K562 (cell line): ENCODE results near the gene JMY. TPM values are rescaled to one million over a fixed set of nuclear protein-coding genes. Genes with fewer than 3 reads are reported as not detected.
A peak's percentile ranks its signal among the peaks of the same experiment; 100 is the strongest.

Experiments used
- ATAC-seq: fragments of 200-7000 bp; cut with Tn5 transposase; 3 replicates; pipeline ENCODE4 v1.9.1; 2020; ENCODE audit warnings: moderate library complexity
- BruUV-seq: library from RNA; stranded (reverse); fragments of 400-500 nt; replicated peaks from 2 replicates; lab custom pipeline; 2021; lab: Mats Ljungman, UMichigan
- CTCF ChIA-PET: fragments of 300-600 bp; formaldehyde crosslinking; extraction: SDS; loops from one replicate; lab custom pipeline; 2021; ENCODE audit warnings: low intra/inter-chr PET ratio; lab: Yijun Ruan, JAX
- POLR2A ChIA-PET: fragments of 300-600, 350-650 bp; sonication (Branson Sonifier 250); formaldehyde crosslinking; extraction: SDS; loops from one replicate; lab custom pipeline; 2021; ENCODE audit warnings: antibody characterized with exemption, inconsistent platforms; lab: Yijun Ruan, JAX
- DNase-seq, 4 experiments: peaks; one replicate each; pipeline versions ENCODE4 v3.0.0 to v3.0.0-alpha.2; 2011 to 2018; ENCODE audit warnings: low spot score in 3 of 4, mixed read lengths in 3 of 4; ENCODE audit errors: extremely low read depth in 1 of 4
- FAIRE-seq: peaks from 2 replicates; lab custom pipeline; 2011; peaks lifted over from hg19 to GRCh38; lab: Jason Lieb, UNC
- H2AFZ ChIP-seq: 2 replicates; pipeline ENCODE4 v1.6.0; 2011; ENCODE audit warnings: low read depth, low read length, control low read depth, inconsistent platforms
- H3K27ac ChIP-seq: fragments of 200-600 bp; 3 replicates; pipeline ENCODE4 v1.8.0; 2011; ENCODE audit warnings: low read depth, mild to moderate bottlenecking, control low read depth, inconsistent platforms, low read length, moderate library complexity, mixed read lengths; ENCODE audit errors: extremely low read depth
- H3K27me3 ChIP-seq, 2 experiments: fragments of 300-600 bp in 1 of 2; 2 replicates in 1 of 2; 3 replicates in 1 of 2; pipeline versions ENCODE4 v1.6.0 to v1.8.0; 2011; ENCODE audit warnings: inconsistent platforms in 2 of 2, low read length in 2 of 2, mild to moderate bottlenecking in 1 of 2, mixed read lengths in 1 of 2, moderate library complexity in 1 of 2; ENCODE audit not compliant: control insufficient read depth in 2 of 2, insufficient read depth in 2 of 2
- H3K36me3 ChIP-seq: fragments of 300-600 bp; 3 replicates; pipeline ENCODE4 v1.8.0; 2011; ENCODE audit warnings: mild to moderate bottlenecking, low read length, inconsistent platforms; ENCODE audit not compliant: control insufficient read depth, insufficient read depth
- H3K4me1 ChIP-seq, 2 experiments: fragments of 200-600 bp in 1 of 2; replicated peaks in 1 of 2; 2 replicates in 1 of 2; 3 replicates in 1 of 2; pipeline versions ENCODE4 v1.5.1 to v1.8.0; 2011; ENCODE audit warnings: inconsistent platforms in 2 of 2, low read length in 2 of 2, mild to moderate bottlenecking in 1 of 2, mixed read lengths in 1 of 2, moderate library complexity in 1 of 2; ENCODE audit not compliant: control insufficient read depth in 2 of 2, insufficient read depth in 2 of 2
- H3K4me2 ChIP-seq: 2 replicates; pipeline ENCODE4 v1.6.1; 2011; ENCODE audit warnings: low read length, control low read depth, inconsistent platforms, mixed read lengths; ENCODE audit not compliant: insufficient read depth
- H3K4me3 ChIP-seq: fragments of 200-600 bp; sonication (generic), shearing (Covaris generic); 2 replicates; pipeline ENCODE4 v1.5.1; 2016; ENCODE audit warnings: control low read depth, inconsistent platforms
- H3K79me2 ChIP-seq: fragments of 200-600 bp; 3 replicates; pipeline ENCODE4 v1.8.0; 2011; ENCODE audit warnings: low read length, inconsistent platforms; ENCODE audit not compliant: control insufficient read depth, insufficient read depth
- H3K9ac ChIP-seq, 2 experiments: 2 replicates each; pipeline versions ENCODE4 v1.6.0 to v1.6.1; 2011; ENCODE audit warnings: low read depth in 2 of 2, low read length in 2 of 2, control low read depth in 1 of 2, inconsistent platforms in 1 of 2, mild to moderate bottlenecking in 1 of 2, mixed read lengths in 1 of 2; ENCODE audit not compliant: insufficient read depth in 1 of 2
- H3K9me1 ChIP-seq: one replicate; pipeline ENCODE4 v1.6.0; 2011; ENCODE audit warnings: inconsistent platforms, mild to moderate bottlenecking, low read length, moderate library complexity; ENCODE audit not compliant: control insufficient read depth, insufficient read depth
- H3K9me3 ChIP-seq: replicated peaks from 2 replicates; pipeline ENCODE4 v1.5.1; 2011; ENCODE audit warnings: low read depth, low read length, inconsistent platforms; ENCODE audit not compliant: control insufficient read depth, insufficient read depth
- H4K20me1 ChIP-seq: replicated peaks from 2 replicates; pipeline ENCODE4 v1.6.1; 2011; ENCODE audit warnings: low read length, inconsistent platforms, mixed read lengths; ENCODE audit not compliant: control insufficient read depth, insufficient read depth
- C11orf30 ChIP-seq: fragments of 450-650 bp; IDR thresholded peaks from 2 replicates; pipeline ENCODE4 v1.6.1; 2016; ENCODE audit warnings: low read depth, mild to moderate bottlenecking
- CBFA2T2 ChIP-seq: fragments of 450-650 bp; conservative IDR thresholded peaks from 2 replicates; pipeline ENCODE4 v1.6.1; 2017; ENCODE audit warnings: mild to moderate bottlenecking
- CBFA2T3 ChIP-seq: fragments of 450-650 bp; IDR thresholded peaks from 2 replicates; pipeline ENCODE4 v1.6.1; 2017
- HOXB6 ChIP-seq: fragments of 250-450 bp; sonication (Bioruptor Pico); IDR thresholded peaks from 2 replicates; pipeline ENCODE4 v1.5.1; 2022; ENCODE audit warnings: mild to moderate bottlenecking, borderline replicate concordance
- KDM1A ChIP-seq, 2 experiments: fragments of 450-650 bp; IDR thresholded peaks; 2 replicates each; pipeline ENCODE4 v1.6.1; 2016; ENCODE audit warnings: mild to moderate bottlenecking in 2 of 2
- MEIS2 ChIP-seq: fragments of 450-650 bp; IDR thresholded peaks from 2 replicates; pipeline ENCODE4 v1.6.1; 2014; ENCODE audit warnings: mild to moderate bottlenecking; ENCODE audit not compliant: partially characterized antibody
- PHB ChIP-seq: fragments of 250-450 bp; sonication (Bioruptor Pico); IDR thresholded peaks from 2 replicates; pipeline ENCODE4 v1.5.0; 2021
- SMARCE1 ChIP-seq: fragments of 450-650 bp; IDR thresholded peaks from 2 replicates; pipeline ENCODE4 v1.7.1; 2016; ENCODE audit warnings: mild to moderate bottlenecking
- SOX6 ChIP-seq: fragments of 450-650 bp; IDR thresholded peaks from 2 replicates; pipeline ENCODE4 v1.6.1; 2014; ENCODE audit warnings: mild to moderate bottlenecking
- STAT5A ChIP-seq: IDR thresholded peaks from 2 replicates; pipeline ENCODE4 v1.6.1; 2012; ENCODE audit warnings: low read length, inconsistent platforms, borderline replicate concordance
- TAF9B ChIP-seq: fragments of 450-650 bp; IDR thresholded peaks from 2 replicates; pipeline ENCODE4 v1.6.1; 2018; ENCODE audit warnings: mild to moderate bottlenecking; ENCODE audit not compliant: partially characterized antibody
- TAL1 ChIP-seq: fragments of 450-650 bp; IDR thresholded peaks from 2 replicates; pipeline ENCODE4 v1.6.1; 2016; ENCODE audit warnings: mild to moderate bottlenecking
- ZKSCAN1 ChIP-seq: fragments of 150-350 bp; IDR thresholded peaks from 2 replicates; pipeline ENCODE4 v1.6.1; 2016; ENCODE audit warnings: low read depth, low read length
- ZNF146 ChIP-seq: IDR thresholded peaks from one replicate; pipeline ENCODE4 v1.6.1; 2018; ENCODE audit warnings: missing compliant biosample characterization; ENCODE audit not compliant: unreplicated experiment
- ZNF175 ChIP-seq: fragments of 200-800 bp; sonication (Bioruptor generic); IDR thresholded peaks from 2 replicates; pipeline ENCODE4 v1.6.1; 2016; ENCODE audit warnings: low read depth, mild to moderate bottlenecking, missing genetic modification characterization, missing compliant biosample characterization
- ZNF224 ChIP-seq: sonication (generic); formaldehyde crosslinking; IDR thresholded peaks from 2 replicates; pipeline ENCODE4 v1.8.0; 2022; ENCODE audit warnings: mild to moderate bottlenecking, missing genetic modification reagents
- ZNF766 ChIP-seq: fragments of 200-800 bp; sonication (Bioruptor generic); conservative IDR thresholded peaks from 2 replicates; pipeline ENCODE4 v1.6.1; 2016; ENCODE audit warnings: missing genetic modification characterization, missing compliant biosample characterization
- WGBS: fragments of 100-300 bp; shearing (Covaris generic); methylation state at CpG from one replicate; pipeline ENCODE4 v1.1.6; 2016; ENCODE audit warnings: low coverage, mixed read lengths; ENCODE audit not compliant: insufficient coverage; ENCODE audit errors: missing lambda C conversion rate; 5-methylcytosine and 5-hydroxymethylcytosine counted together
- in situ Hi-C: fragments of 300-500 bp; cut with MboI; formaldehyde crosslinking; loops from 4 replicates; pipeline ENCODE4 v1.15.0; 2018; ENCODE audit warnings: inconsistent platforms, mixed read lengths
- intact Hi-C: fragments of 100-400 bp; cut with micrococcal nuclease; formaldehyde crosslinking; loops from 2 replicates; pipeline ENCODE4 v1.14.2; 2022
- polyA plus RNA-seq, 8 experiments: library from polyadenylated mRNA; depleted of rRNA in 4 of 8; stranded (reverse) in 5 of 8; unstranded in 3 of 8; fragments of >200 nt; fragmentation: Nextera tagmentation in 2 of 8; fragmentation: Illumina TruSeq in 1 of 8; extraction: Ambion mirVana in 2 of 8; extraction: Trizol in 1 of 8; gene quantifications; 2 replicates each; pipeline versions ENCODE4 v1.2.1 to v1.2.3, GENCODE V29; 2011 to 2014; ENCODE audit warnings: inconsistent platforms in 1 of 8, missing spikeins in 1 of 8
- total RNA-seq, 7 experiments: library from RNA; depleted of rRNA in 6 of 7; stranded (reverse); fragments of >200 nt in 6 of 7; fragmentation: Illumina TruSeq in 2 of 7; extraction: Trizol in 2 of 7; gene quantifications; 2 replicates each; pipeline versions ENCODE4 v1.2.1 to v1.2.3, GENCODE V29; 2011 to 2021; ENCODE audit warnings: low replicate concordance in 1 of 7
- TF ChIP-seq, protein P1 (sequence below), 2 experiments: IDR thresholded peaks; 2 replicates each; pipeline ENCODE4 v1.6.1; 2012; ENCODE audit warnings: improper control_type of control experiment in 2 of 2, low read depth in 2 of 2, low read length in 2 of 2, borderline replicate concordance in 1 of 2
- TF ChIP-seq, protein P2 (sequence below): fragments of 450-650 bp; IDR thresholded peaks from 2 replicates; pipeline ENCODE4 v1.7.0; 2016; ENCODE audit warnings: borderline replicate concordance
- TF ChIP-seq, protein P3 (sequence below): sonication (generic); formaldehyde crosslinking; IDR thresholded peaks from 2 replicates; pipeline ENCODE4 v1.8.1; 2023; ENCODE audit warnings: mild to moderate bottlenecking, missing genetic modification reagents, moderate library complexity

JMY gene
- total and polyA plus RNA-seq, 9 of the 15 experiments (the other 6 are each of a cell fraction or from before 2014, with no cell fraction given), result 1.1 to 5.5 (median 3.7) TPM

DNA sequence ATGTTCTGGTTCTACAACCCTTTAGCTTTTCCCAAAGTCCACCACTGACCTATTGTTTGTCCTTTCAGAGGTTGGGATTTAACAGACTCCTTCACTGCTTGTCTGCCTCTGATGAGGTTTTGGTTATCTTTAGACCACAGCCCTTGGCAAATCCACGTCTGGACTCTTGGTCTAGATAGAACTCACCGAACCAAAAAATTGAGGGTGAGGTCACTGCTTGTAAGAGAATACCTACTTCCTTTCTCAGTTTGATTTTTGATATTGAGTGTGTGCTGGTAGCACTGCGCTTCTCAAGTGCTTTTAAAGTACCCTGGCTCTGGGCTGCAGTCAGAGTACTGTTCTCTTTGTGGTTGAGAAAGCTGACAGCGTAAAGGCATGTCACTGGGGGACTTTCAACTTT lies 61.7 kb downstream of the JMY start:
- WGBS, result 15% methylated on average over 4 of the region's 4 CpGs
- in situ Hi-C loops (no loop called here), intact Hi-C loops (no loop called here)
- Histone ChIP-seq H3K9me1 (no peaks in the 10 kb centered on the region), H3K9ac (no peak overlapping the region), H3K9me3 (no peaks in the 10 kb centered on the region), H3K4me1 (no peaks in the 10 kb centered on the region), H4K20me1 (no peaks in the 10 kb centered on the region), H3K4me3 (no peak overlapping the region), H3K27me3 (no peaks in the 10 kb centered on the region), H3K4me2 (no peak overlapping the region), H3K79me2 (no peaks in the 10 kb centered on the region), H3K27ac (no peak overlapping the region), H3K36me3 (peaks cover 10% of the 10 kb centered on the region; the same call in 1 of the 3 replicates), H2AFZ (no peak overlapping the region)
- no TSS peak for BruUV-seq
- ATAC-seq (peak; percentile 72), DNase-seq (peak in 1 of 4 experiments; percentile 39), FAIRE-seq (peak; percentile 37)
- POLR2A ChIA-PET, result no interaction called here
- CTCF ChIA-PET, result no interaction called here
- no peak for TF ChIP-seq HOXB6 (CRISPR knock-in tag)
- no peak for TF ChIP-seq PHB
- no peak for TF ChIP-seq ZKSCAN1
- TF ChIP-seq STAT5A, result no peak
- peak; percentile 38; the same call in 1 of the 2 replicates for TF ChIP-seq CBFA2T2
- no peak for TF ChIP-seq SMARCE1
- no peak for TF ChIP-seq C11orf30
- TF ChIP-seq KDM1A (IDR thresholded peaks at IDR 0.05), result no peak
- TF ChIP-seq, protein P1, sequence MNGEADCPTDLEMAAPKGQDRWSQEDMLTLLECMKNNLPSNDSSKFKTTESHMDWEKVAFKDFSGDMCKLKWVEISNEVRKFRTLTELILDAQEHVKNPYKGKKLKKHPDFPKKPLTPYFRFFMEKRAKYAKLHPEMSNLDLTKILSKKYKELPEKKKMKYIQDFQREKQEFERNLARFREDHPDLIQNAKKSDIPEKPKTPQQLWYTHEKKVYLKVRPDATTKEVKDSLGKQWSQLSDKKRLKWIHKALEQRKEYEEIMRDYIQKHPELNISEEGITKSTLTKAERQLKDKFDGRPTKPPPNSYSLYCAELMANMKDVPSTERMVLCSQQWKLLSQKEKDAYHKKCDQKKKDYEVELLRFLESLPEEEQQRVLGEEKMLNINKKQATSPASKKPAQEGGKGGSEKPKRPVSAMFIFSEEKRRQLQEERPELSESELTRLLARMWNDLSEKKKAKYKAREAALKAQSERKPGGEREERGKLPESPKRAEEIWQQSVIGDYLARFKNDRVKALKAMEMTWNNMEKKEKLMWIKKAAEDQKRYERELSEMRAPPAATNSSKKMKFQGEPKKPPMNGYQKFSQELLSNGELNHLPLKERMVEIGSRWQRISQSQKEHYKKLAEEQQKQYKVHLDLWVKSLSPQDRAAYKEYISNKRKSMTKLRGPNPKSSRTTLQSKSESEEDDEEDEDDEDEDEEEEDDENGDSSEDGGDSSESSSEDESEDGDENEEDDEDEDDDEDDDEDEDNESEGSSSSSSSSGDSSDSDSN (IDR thresholded peaks at IDR 0.05; ENCODE audit: borderline replicate concordance in 1 of 2, low read depth in 2 of 2, low read length in 2 of 2), result no peak
- TF ChIP-seq SOX6, result 0 out of 2 replicates have a peak, but pooled peaks have one; percentile 16
- peak; percentile 53; the same call in 1 of the 2 replicates for TF ChIP-seq TAL1
- TF ChIP-seq ZNF224, result no peak
- TF ChIP-seq MEIS2, result no peak
- TF ChIP-seq ZNF766 (CRISPR knock-in tag), result no peak
- no peak for TF ChIP-seq ZNF146
- TF ChIP-seq TAF9B, result no peak
- TF ChIP-seq, protein P2, sequence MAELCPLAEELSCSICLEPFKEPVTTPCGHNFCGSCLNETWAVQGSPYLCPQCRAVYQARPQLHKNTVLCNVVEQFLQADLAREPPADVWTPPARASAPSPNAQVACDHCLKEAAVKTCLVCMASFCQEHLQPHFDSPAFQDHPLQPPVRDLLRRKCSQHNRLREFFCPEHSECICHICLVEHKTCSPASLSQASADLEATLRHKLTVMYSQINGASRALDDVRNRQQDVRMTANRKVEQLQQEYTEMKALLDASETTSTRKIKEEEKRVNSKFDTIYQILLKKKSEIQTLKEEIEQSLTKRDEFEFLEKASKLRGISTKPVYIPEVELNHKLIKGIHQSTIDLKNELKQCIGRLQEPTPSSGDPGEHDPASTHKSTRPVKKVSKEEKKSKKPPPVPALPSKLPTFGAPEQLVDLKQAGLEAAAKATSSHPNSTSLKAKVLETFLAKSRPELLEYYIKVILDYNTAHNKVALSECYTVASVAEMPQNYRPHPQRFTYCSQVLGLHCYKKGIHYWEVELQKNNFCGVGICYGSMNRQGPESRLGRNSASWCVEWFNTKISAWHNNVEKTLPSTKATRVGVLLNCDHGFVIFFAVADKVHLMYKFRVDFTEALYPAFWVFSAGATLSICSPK, result no peak
- peak; percentile 60; the same call in 1 of the 2 replicates for TF ChIP-seq CBFA2T3
- TF ChIP-seq, protein P3, sequence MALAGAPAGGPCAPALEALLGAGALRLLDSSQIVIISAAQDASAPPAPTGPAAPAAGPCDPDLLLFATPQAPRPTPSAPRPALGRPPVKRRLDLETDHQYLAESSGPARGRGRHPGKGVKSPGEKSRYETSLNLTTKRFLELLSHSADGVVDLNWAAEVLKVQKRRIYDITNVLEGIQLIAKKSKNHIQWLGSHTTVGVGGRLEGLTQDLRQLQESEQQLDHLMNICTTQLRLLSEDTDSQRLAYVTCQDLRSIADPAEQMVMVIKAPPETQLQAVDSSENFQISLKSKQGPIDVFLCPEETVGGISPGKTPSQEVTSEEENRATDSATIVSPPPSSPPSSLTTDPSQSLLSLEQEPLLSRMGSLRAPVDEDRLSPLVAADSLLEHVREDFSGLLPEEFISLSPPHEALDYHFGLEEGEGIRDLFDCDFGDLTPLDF (CRISPR knock-in tag), result no peak
- TF ChIP-seq ZNF175, result no peak
